Embryonic facial prominence (tissue), 1 donor: Measurements from ENCODE around the gene FYN.
"Not testable (repeated sequence)": the region's sequence is repeated elsewhere in the genome, so short reads cannot be mapped to it uniquely, and the experiment has no call there.

Experiments used
- DNase-seq: peaks from one replicate; pipeline ENCODE4 v3.0.0-alpha.2; 2016; ENCODE audit errors: extremely low spot score

FYN gene

GRCh38 chr6:111789598-111789997 is 83.7 kb downstream of the FYN start:
- no peak for DNase-seq

- DNase-seq = no peak
These were observed 84.6 kb downstream of the FYN start for GRCh38 chr6:111788379-111789276.

- not testable (repeated sequence) for DNase-seq
These were observed 87.1 kb downstream of the FYN start for GRCh38 chr6:111786151-111786550.

GRCh38 chr6:111784433-111784832 is 88.8 kb downstream of the FYN start:
- no peak for DNase-seq

- DNase-seq = no peak
These were observed 90.3 kb downstream of the FYN start for GRCh38 chr6:111782887-111783466.

GRCh38 chr6:111782192-111782809 is 91.0 kb downstream of the FYN start:
- no peak for DNase-seq

GRCh38 chr6:111781041-111781708 is 92.1 kb downstream of the FYN start:
- no peak for DNase-seq

GRCh38 chr6:111780393-111780792 is 92.9 kb downstream of the FYN start:
- DNase-seq = no peak

GRCh38 chr6:111779660-111780059 is 93.6 kb downstream of the FYN start:
- DNase-seq = no peak

- no peak for DNase-seq
These were observed 94.2 kb downstream of the FYN start for GRCh38 chr6:111779031-111779430.

- DNase-seq = no peak
These were observed 95.9 kb downstream of the FYN start for GRCh38 chr6:111777357-111777756.

- no peak for DNase-seq
These were observed 96.7 kb downstream of the FYN start for GRCh38 chr6:111776236-111777221.

GRCh38 chr6:111775145-111775922 is 97.9 kb downstream of the FYN start:
- no peak for DNase-seq

GRCh38 chr6:111774346-111774703 is 98.9 kb downstream of the FYN start:
- DNase-seq = no peak

- DNase-seq = no peak
These were observed 99.5 kb downstream of the FYN start for GRCh38 chr6:111773501-111774345.

GRCh38 chr6:111772381-111772780 is 100.9 kb downstream of the FYN start:
- DNase-seq = no peak

- DNase-seq = no peak
These were observed 101.6 kb downstream of the FYN start for GRCh38 chr6:111771629-111772028.

GRCh38 chr6:111771094-111771432 is 102.2 kb downstream of the FYN start:
- DNase-seq = no peak

- DNase-seq = no peak
These were observed 102.8 kb downstream of the FYN start for GRCh38 chr6:111770263-111771093.
